ENCODE data around the gene PHTF2. TPM values are rescaled to one million over a fixed set of nuclear protein-coding genes. Genes with fewer than 3 reads are reported as not detected.

The PHTF2 gene
- total and polyA plus RNA-seq, 2 of the 4 experiments (the other 2 are of a cell fraction) = 28.3 to 69.9 TPM

DNA sequence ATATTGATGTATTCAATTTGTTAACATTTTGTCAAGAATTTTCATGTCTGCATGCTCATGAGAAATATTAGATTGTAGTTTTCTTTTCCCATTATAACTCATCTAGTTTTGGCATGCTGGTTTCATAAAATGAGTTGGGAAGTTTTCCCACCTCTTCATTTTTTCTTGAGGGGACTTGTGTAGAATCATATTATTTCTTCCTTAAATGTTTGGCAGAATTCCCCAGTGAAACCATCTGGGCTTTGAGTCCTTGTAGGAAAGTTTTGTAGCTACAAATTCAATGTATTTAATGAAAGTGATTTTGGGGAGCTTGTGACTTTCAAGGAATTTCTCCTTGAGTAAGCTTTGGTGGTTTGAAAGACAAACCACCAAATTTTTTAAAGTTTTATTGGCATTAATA is 173.2 kb downstream of the PHTF2 start:
- Histone ChIP-seq H2AK5ac (ENCODE audit: low read depth, low read length) (no peak overlapping the region), H2BK120ac (ENCODE audit: low read depth, low read length) (no peak overlapping the region), H4K20me1 (ENCODE audit: insufficient read depth, low read length) (no peaks in the 10 kb centered on the region), H4K91ac (ENCODE audit: insufficient read depth, low read depth, low read length) (no peak overlapping the region), H2BK5ac (ENCODE audit: low read depth, low read length, poor library complexity, severe bottlenecking) (no peak overlapping the region), H3K18ac (ENCODE audit: low read depth, low read length) (no peak overlapping the region), H3K36me3 (ENCODE audit: control insufficient read depth, insufficient read depth, low read length) (no peaks in the 10 kb centered on the region), H2AFZ (replicated peaks; ENCODE audit: low read length, poor library complexity) (no peak overlapping the region), H3K27ac (ENCODE audit: insufficient read depth, low read length) (no peak overlapping the region), H3K14ac (replicated peaks; ENCODE audit: low read depth, low read length) (no peak overlapping the region), H4K5ac (ENCODE audit: low read depth, low read length) (no peak overlapping the region), H3K79me1 (ENCODE audit: low read depth in 1 of 2, low read length in 2 of 2) (no peaks in the 10 kb centered on the region), H3K23ac (ENCODE audit: low read depth, low read length) (no peak overlapping the region), H3K9me1 (ENCODE audit: insufficient read depth, low read length) (no peaks in the 10 kb centered on the region), H3K56ac (ENCODE audit: extremely low read depth, insufficient read depth, low read length) (no peak overlapping the region), H2BK20ac (ENCODE audit: low read depth, low read length) (no peak overlapping the region), H3K27me3 (ENCODE audit: control insufficient read depth, insufficient read depth, low read length) (no peaks in the 10 kb centered on the region), H3K4me1 (ENCODE audit: control insufficient read depth, insufficient read depth, low read length) (no peaks in the 10 kb centered on the region), H3K4me2 (ENCODE audit: low read depth, low read length) (no peak overlapping the region), H3K9ac (ENCODE audit: low read depth, low read length) (no peak overlapping the region), H4K8ac (ENCODE audit: low read depth in 2 of 2, low read length in 2 of 2) (no peak overlapping the region), H3K4me3 (ENCODE audit: insufficient read depth, low read depth, low read length) (no peak overlapping the region), H2BK15ac (ENCODE audit: low read depth, low read length) (no peak overlapping the region), H3K9me3 (ENCODE audit: control insufficient read depth, insufficient read depth, low read length) (no peaks in the 10 kb centered on the region), H2AK9ac (replicated peaks; ENCODE audit: low read depth, low read length, poor library complexity) (no peak overlapping the region), H3K4ac (ENCODE audit: low read depth, low read length) (no peak overlapping the region)
- intact Hi-C loops (cut with micrococcal nuclease) = no loop called here
- POLR2A ChIA-PET (ENCODE audit: unreplicated experiment) = no interaction called here
- dilution Hi-C loops (cut with HindIII; ENCODE audit: low sequenced_read_pairs, unreplicated experiment) = no loop called here
- TF ChIP-seq CHD1 (IDR thresholded peaks at IDR 0.05; ENCODE audit: low read depth, low read length) (no peak), SMC3 (IDR thresholded peaks at IDR 0.05; ENCODE audit: low read depth, low read length) (no peak), RCOR1 (IDR thresholded peaks at IDR 0.05; ENCODE audit: insufficient replicate concordance, low read length) (no peak), NFE2L2 (IDR thresholded peaks at IDR 0.05; ENCODE audit: low read depth, low read length) (no peak), MXI1 (IDR thresholded peaks at IDR 0.05; ENCODE audit: borderline replicate concordance, low read depth, low read length) (no peak), POLR2A (IDR thresholded peaks at IDR 0.05; ENCODE audit: low read depth, low read length) (no peak), MAFK (IDR thresholded peaks at IDR 0.05; ENCODE audit: low read depth, low read length) (no peak), RAD21 (IDR thresholded peaks at IDR 0.05; ENCODE audit: low read length) (no peak), FOS (IDR thresholded peaks at IDR 0.05; ENCODE audit: low read depth, low read length) (no peak)
- in situ Hi-C loops (cut with MboI; ENCODE audit: low sequenced_read_pairs) = no loop called here
- no TSS peak for BruUV-seq (replicated peaks)
- ATAC-seq (ENCODE audit: low read depth) = no peak
- CTCF ChIA-PET = no interaction called here
- DNase-seq = no peak

Measured in IMR-90 (cell line).